HepG2 (cell line): ENCODE data around the gene HOXD1. TPM values are rescaled to one million over a fixed set of nuclear protein-coding genes. Genes with fewer than 3 reads are reported as not detected.

ENCODE experiments used
- ATAC-seq: fragments of 200-7000 bp; cut with Tn5 transposase; 3 replicates; pipeline ENCODE4 v1.9.1; 2020; ENCODE audit warnings: mild to moderate bottlenecking, moderate library complexity
- BruUV-seq: library from RNA; stranded (reverse); fragments of 400-500 nt; replicated peaks from 2 replicates; lab custom pipeline; 2021; lab: Mats Ljungman, UMichigan
- CTCF ChIA-PET: fragments of 300-600 bp; formaldehyde crosslinking; extraction: SDS; loops from one replicate; lab custom pipeline; 2021; ENCODE audit warnings: low total read pairs, inconsistent platforms, low intra/inter-chr PET ratio; lab: Yijun Ruan, JAX
- POLR2A ChIA-PET: fragments of 350-600 bp; sonication (Branson Sonifier 250); formaldehyde crosslinking; loops from one replicate; lab custom pipeline; 2020; ENCODE audit warnings: antibody characterized with exemption, inconsistent platforms; lab: Yijun Ruan, JAX
- DNase-seq: peaks from one replicate; pipeline ENCODE4 v3.0.0-alpha.2; 2015; ENCODE audit warnings: low spot score
- FAIRE-seq: peaks from 3 replicates; lab custom pipeline; 2011; peaks lifted over from hg19 to GRCh38; lab: Jason Lieb, UNC
- H2AFZ ChIP-seq: one replicate; pipeline ENCODE4 v1.6.1; 2011; ENCODE audit warnings: low read length, inconsistent platforms
- H3K27ac ChIP-seq: fragments of 300-600 bp; 3 replicates; pipeline ENCODE4 v1.8.0; 2011; ENCODE audit warnings: mixed run types, mild to moderate bottlenecking, mixed read lengths, low read length, inconsistent platforms; ENCODE audit not compliant: insufficient read depth; ENCODE audit errors: extremely low read length
- H3K27me3 ChIP-seq, 2 experiments: fragments of 200-600 bp in 1 of 2; 2 replicates in 1 of 2; 3 replicates in 1 of 2; pipeline versions ENCODE4 v1.6.0 to v1.8.0; 2011; ENCODE audit warnings: low read length in 2 of 2, mild to moderate bottlenecking in 2 of 2, moderate library complexity in 2 of 2, inconsistent platforms in 1 of 2; ENCODE audit not compliant: insufficient read depth in 2 of 2, control insufficient read depth in 1 of 2
- H3K36me3 ChIP-seq, 2 experiments: fragments of 200-600 bp in 1 of 2; replicated peaks in 1 of 2; 2 replicates in 1 of 2; 3 replicates in 1 of 2; pipeline versions ENCODE4 v1.5.1 to v1.8.0; 2011; ENCODE audit warnings: low read length in 2 of 2, inconsistent platforms in 1 of 2; ENCODE audit not compliant: insufficient read depth in 2 of 2, control insufficient read depth in 1 of 2
- H3K4me1 ChIP-seq: 2 replicates; pipeline ENCODE4 v1.5.1; 2012; ENCODE audit warnings: low read length, inconsistent platforms; ENCODE audit not compliant: insufficient read depth
- H3K4me2 ChIP-seq: 2 replicates; pipeline ENCODE4 v1.6.0; 2011; ENCODE audit warnings: low read depth, low read length, inconsistent platforms
- H3K4me3 ChIP-seq, 3 experiments: fragments of 200-600 bp in 1 of 3; sonication (generic), shearing (Covaris generic) in 1 of 3; replicated peaks in 1 of 3; 2 replicates each; pipeline ENCODE4 v1.5.1; 2011 to 2016; ENCODE audit warnings: low read length in 3 of 3, inconsistent platforms in 2 of 3, low read depth in 2 of 3, mild to moderate bottlenecking in 2 of 3, control low read depth in 1 of 3, mixed read lengths in 1 of 3; ENCODE audit not compliant: insufficient read depth in 1 of 3
- H3K79me2 ChIP-seq: one replicate; pipeline ENCODE4 v1.6.1; 2011; ENCODE audit warnings: low read length, inconsistent platforms; ENCODE audit not compliant: insufficient read depth
- H3K9ac ChIP-seq: 2 replicates; pipeline ENCODE4 v1.6.0; 2011; ENCODE audit warnings: mild to moderate bottlenecking, low read depth, low read length, inconsistent platforms; ENCODE audit not compliant: insufficient read depth
- H3K9me3 ChIP-seq: 2 replicates; pipeline ENCODE4 v1.5.1; 2012; ENCODE audit warnings: mild to moderate bottlenecking, low read length
- H4K20me1 ChIP-seq: 2 replicates; pipeline ENCODE4 v1.6.0; 2011; ENCODE audit warnings: inconsistent platforms, mild to moderate bottlenecking, low read length, moderate library complexity; ENCODE audit not compliant: insufficient read depth
- DPF2 ChIP-seq: sonication (generic); formaldehyde crosslinking; IDR thresholded peaks from 2 replicates; pipeline ENCODE4 v1.4.0; 2020; ENCODE audit warnings: mild to moderate bottlenecking, low read depth, missing genetic modification reagents, borderline replicate concordance
- FOXO1 ChIP-seq: sonication (generic); formaldehyde crosslinking; IDR thresholded peaks from 2 replicates; pipeline ENCODE4 v1.4.0; 2020; ENCODE audit warnings: missing genetic modification reagents
- HNF4A ChIP-seq: sonication (generic); formaldehyde crosslinking; IDR thresholded peaks from 2 replicates; pipeline ENCODE4 v1.4.0; 2020; ENCODE audit warnings: missing genetic modification reagents
- NFE2 ChIP-seq: sonication (generic); formaldehyde crosslinking; IDR thresholded peaks from 2 replicates; pipeline ENCODE4 v1.4.0; 2020; ENCODE audit warnings: missing genetic modification reagents
- RBAK ChIP-seq: sonication (generic); formaldehyde crosslinking; IDR thresholded peaks from 2 replicates; pipeline ENCODE4 v1.5.1; 2020; ENCODE audit warnings: mild to moderate bottlenecking, missing genetic modification reagents
- SMAD1 ChIP-seq: sonication (generic); formaldehyde crosslinking; IDR thresholded peaks from 2 replicates; pipeline ENCODE4 v1.4.0; 2020; ENCODE audit warnings: missing genetic modification reagents, low read depth, mild to moderate bottlenecking, borderline replicate concordance
- ZBTB7A ChIP-seq: sonication (generic); formaldehyde crosslinking; IDR thresholded peaks from 2 replicates; pipeline ENCODE4 v1.8.0; 2022; ENCODE audit warnings: mild to moderate bottlenecking, missing genetic modification reagents
- ZBTB7B ChIP-seq: sonication (generic); formaldehyde crosslinking; IDR thresholded peaks from 2 replicates; pipeline ENCODE4 v1.4.0; 2020; ENCODE audit warnings: missing genetic modification reagents
- ZNF333 ChIP-seq: sonication (generic); formaldehyde crosslinking; IDR thresholded peaks from 2 replicates; pipeline ENCODE4 v1.4.0; 2020; ENCODE audit warnings: mild to moderate bottlenecking, missing genetic modification reagents, borderline replicate concordance
- ZSCAN31 ChIP-seq: sonication (generic); formaldehyde crosslinking; IDR thresholded peaks from 2 replicates; pipeline ENCODE4 v1.5.0; 2020; ENCODE audit warnings: low read depth, mild to moderate bottlenecking, missing genetic modification reagents
- WGBS: methylation state at CpG from one replicate; pipeline ENCODE4 v1.1.6; 2017; ENCODE audit warnings: low lambda C conversion rate; 5-methylcytosine and 5-hydroxymethylcytosine counted together
- in situ Hi-C: cut with HindIII; loops from 2 replicates; pipeline ENCODE4 v1.10.0; 2017; ENCODE audit warnings: low pct_unique_long_range_greater_than_20kb; ENCODE audit not compliant: extremely low pct_ligation_motif_present
- intact Hi-C: fragments of 100-400 bp; cut with micrococcal nuclease; formaldehyde crosslinking; loops from one replicate; pipeline ENCODE4 v1.10.0; 2022; ENCODE audit not compliant: unreplicated experiment
- polyA plus RNA-seq, 8 experiments: library from polyadenylated mRNA; depleted of rRNA in 3 of 8; stranded (reverse) in 7 of 8; unstranded in 1 of 8; fragments of >200 nt; fragmentation: Illumina TruSeq in 4 of 8; extraction: Trizol in 4 of 8; gene quantifications; 2 replicates each; pipeline versions ENCODE4 v1.2.1 to v1.2.3, GENCODE V29; 2011 to 2016; ENCODE audit warnings: low read depth in 4 of 8, missing spikeins in 1 of 8, mixed read lengths in 1 of 8; ENCODE audit not compliant: insufficient read depth in 1 of 8
- total RNA-seq, 5 experiments: library from RNA; depleted of rRNA; stranded (reverse); fragments of >200 nt; fragmentation: Illumina TruSeq; extraction: Trizol; gene quantifications; 2 replicates each; pipeline ENCODE4 v1.2.3, GENCODE V29; 2016; ENCODE audit warnings: low read depth in 1 of 5

Gene HOXD1
- total and polyA plus RNA-seq, 2 of the 13 experiments (the other 11 are each of a cell fraction or from before 2014, with no cell fraction given), result 10.0 to 22.3 TPM

GRCh38 chr2:176138923-176139660 is 49.4 kb upstream of the HOXD1 start:
- peaks cover 11% of the 10 kb centered on the region for H3K4me1 ChIP-seq
- POLR2A ChIA-PET, result no interaction called here
- TF ChIP-seq SMAD1 (CRISPR knock-in tag) (no peak), FOXO1 (CRISPR knock-in tag) (no peak), ZBTB7B (CRISPR knock-in tag) (no peak), RBAK (CRISPR knock-in tag) (no peak), NFE2 (CRISPR knock-in tag) (no peak), ZSCAN31 (CRISPR knock-in tag) (no peak), HNF4A (no peak), ZNF333 (CRISPR knock-in tag) (no peak), ZBTB7A (CRISPR knock-in tag) (no peak), DPF2 (CRISPR knock-in tag) (no peak)
- TF ChIP-seq, all 625 proteins: peak for 0
- CTCF ChIA-PET, result interaction anchor here (1.1 to 2.5 kb wide), 2 partner anchors 247 to 316 kb away, joined by 4 to 83 read pairs; no protein-coding TSS in a partner anchor
- intact Hi-C loops (no loop called here), in situ Hi-C loops (no loop called here)
- FAIRE-seq (no peak), DNase-seq (no peak), ATAC-seq (no peak)
- no peak overlapping the region for H3K27ac ChIP-seq
- WGBS, result 41% methylated on average over 28 of the region's 28 CpGs
- H3K9me3 ChIP-seq, result no peaks in the 10 kb centered on the region
- H4K20me1 ChIP-seq, result no peaks in the 10 kb centered on the region
- H3K79me2 ChIP-seq, result no peaks in the 10 kb centered on the region
- H3K27me3 ChIP-seq, result peaks cover 8 to 91% of the 10 kb centered on the region in 2 experiments; a peak in 4 of 5 replicates
- no TSS peak for BruUV-seq
- no peak overlapping the region for H3K4me3 ChIP-seq
- H2AFZ ChIP-seq, result no peak overlapping the region
- no peak overlapping the region for H3K9ac ChIP-seq
- no peak overlapping the region for H3K4me2 ChIP-seq
- H3K36me3 ChIP-seq, result no peaks in the 10 kb centered on the region
